Measurements from ENCODE around the gene SYN1. TPM values are rescaled to one million over a fixed set of nuclear protein-coding genes. Genes with fewer than 3 reads are reported as not detected.

Gene SYN1
- polyA plus RNA-seq, 1 of the 3 experiments (the other 2 are of a cell fraction) = 0.08 TPM

GRCh38 chrX:47581731-47582647 is 37.7 kb downstream of the SYN1 start, which contains the start of gene TIMP1:
TSS of gene TIMP1 (plus strand) at chrX:47582436. CDS start at chrX:47583416, 980 bp downstream.
- Histone ChIP-seq H3K27ac (ENCODE audit: low read depth in 2 of 2, low read length in 1 of 2) (peak within 1 kb of the TSS; percentile 31 to 33; a peak in 3 of 4 replicates), H3K4me3 (ENCODE audit: low read depth in 2 of 2, low read length in 1 of 2) (peak within 1 kb of the TSS; percentile 54 to 67), H3F3A (replicated peaks; ENCODE audit: insufficient read depth) (peaks cover 8% of the 10 kb centered on the region), H4K20me1 (ENCODE audit: insufficient read depth) (no peaks in the 10 kb centered on the region), H3K4me1 (ENCODE audit: control insufficient read depth in 1 of 2, insufficient read depth in 2 of 2, low read depth in 1 of 2, low read length in 1 of 2) (peaks cover 0 to 2% of the 10 kb centered on the region in 2 experiments; a peak in 1 of 4 replicates), H3K27me3 (ENCODE audit: insufficient read depth) (no peaks in the 10 kb centered on the region; the same call in 1 of the 2 replicates), H3K79me2 (ENCODE audit: insufficient read depth) (peaks cover 13% of the 10 kb centered on the region; the same call in 1 of the 2 replicates), H2AFZ (ENCODE audit: low read depth) (peak within 1 kb of the TSS; percentile 43; the same call in 1 of the 2 replicates), H3K4me2 (peak within 1 kb of the TSS; percentile 82), H3K36me3 (replicated peaks in 1 of 2; ENCODE audit: control insufficient read depth in 1 of 2, insufficient read depth in 2 of 2, low read length in 1 of 2) (peaks cover 0 to 2% of the 10 kb centered on the region in 2 experiments), H3K9me2 (no peaks in the 10 kb centered on the region), H3K9ac (peak within 1 kb of the TSS; percentile 80), H3K9me3 (no peaks in the 10 kb centered on the region)
- ChIA-PET POLR2A (interaction anchor here (1.4 to 1.5 kb wide), 2 partner anchors 30 to 38 kb away, joined by 5 to 6 read pairs; partner anchors contain the start of gene SYN1), CTCF (interaction anchor here (0.7 to 3.1 kb wide), 6 partner anchors 10 to 62 kb away, joined by 3 to 9 read pairs (median 3); partner anchors contain the start of gene SYN1)
- DNase-seq = peak; percentile 86
- WGBS (ENCODE audit: low lambda C conversion rate) = 4% methylated on average over 22 of the region's 28 CpGs
- TF ChIP-seq RXRA (IDR thresholded peaks at IDR 0.05; ENCODE audit: borderline replicate concordance, low read depth) (no peak), ZBTB33 (IDR thresholded peaks at IDR 0.05; ENCODE audit: borderline replicate concordance, low read depth) (no peak), RFX5 (IDR thresholded peaks at IDR 0.05; ENCODE audit: low read length) (no peak), GABPA (IDR thresholded peaks at IDR 0.05; ENCODE audit: low read depth) (peak; percentile 50), MEF2A (IDR thresholded peaks at IDR 0.05; ENCODE audit: borderline replicate concordance, low read depth) (no peak), JUND (IDR thresholded peaks at IDR 0.05) (peak; percentile 37; the same call in 1 of the 2 replicates), POLR2AphosphoS5 (IDR thresholded peaks at IDR 0.05; ENCODE audit: low read depth, low read length) (peak; percentile 43; the same call in 1 of the 2 replicates), FOXJ3 (CRISPR knock-in tag; IDR thresholded peaks at IDR 0.05) (no peak), CHD2 (IDR thresholded peaks at IDR 0.05; ENCODE audit: low read length, partially characterized antibody) (no peak), TCF12 (IDR thresholded peaks at IDR 0.05) (peak; percentile 53; the same call in 1 of the 2 replicates), FOSL2 (IDR thresholded peaks at IDR 0.05; ENCODE audit: borderline replicate concordance, low read depth) (peak; percentile 65; the same call in 1 of the 2 replicates), SIN3A (IDR thresholded peaks at IDR 0.05; ENCODE audit: borderline replicate concordance, low read depth, low read length) (no peak), YY1 (IDR thresholded peaks at IDR 0.05; ENCODE audit: low read depth) (peak; percentile 65; the same call in 1 of the 2 replicates), NFIC (IDR thresholded peaks at IDR 0.05; ENCODE audit: borderline replicate concordance) (peak; percentile 56; the same call in 1 of the 2 replicates), RAD21 (IDR thresholded peaks at IDR 0.05; ENCODE audit: low read length) (no peak), EP300 (IDR thresholded peaks at IDR 0.05; ENCODE audit: borderline replicate concordance in 1 of 2, low read depth in 1 of 2, low read length in 1 of 2) (peak in 1 of 2 experiments; percentile 55; a peak in 1 of 4 replicates), PBX3 (IDR thresholded peaks at IDR 0.05) (peak; percentile 71), GATA2 (CRISPR knock-in tag; IDR thresholded peaks at IDR 0.05) (no peak), IRF3 (IDR thresholded peaks at IDR 0.05; ENCODE audit: low read depth, low read length) (no peak), ELF1 (IDR thresholded peaks at IDR 0.05) (peak; percentile 69), TEAD4 (IDR thresholded peaks at IDR 0.05; ENCODE audit: borderline replicate concordance, insufficient read depth) (no peak), NRF1 (IDR thresholded peaks at IDR 0.05; ENCODE audit: low read depth, low read length) (no peak), REST (IDR thresholded peaks at IDR 0.05; ENCODE audit: low read depth, low read length) (no peak), SMC3 (IDR thresholded peaks at IDR 0.05; ENCODE audit: low read depth, low read length) (no peak), MAX (IDR thresholded peaks at IDR 0.05; ENCODE audit: low read depth) (peak; percentile 71)
